Measurements from ENCODE around the gene KANSL1. TPM values are rescaled to one million over a fixed set of nuclear protein-coding genes. Genes with fewer than 3 reads are reported as not detected.

The KANSL1 gene
- total and polyA plus RNA-seq, 2 experiments from 2014 or later: 37.3 to 84.3 TPM

DNA sequence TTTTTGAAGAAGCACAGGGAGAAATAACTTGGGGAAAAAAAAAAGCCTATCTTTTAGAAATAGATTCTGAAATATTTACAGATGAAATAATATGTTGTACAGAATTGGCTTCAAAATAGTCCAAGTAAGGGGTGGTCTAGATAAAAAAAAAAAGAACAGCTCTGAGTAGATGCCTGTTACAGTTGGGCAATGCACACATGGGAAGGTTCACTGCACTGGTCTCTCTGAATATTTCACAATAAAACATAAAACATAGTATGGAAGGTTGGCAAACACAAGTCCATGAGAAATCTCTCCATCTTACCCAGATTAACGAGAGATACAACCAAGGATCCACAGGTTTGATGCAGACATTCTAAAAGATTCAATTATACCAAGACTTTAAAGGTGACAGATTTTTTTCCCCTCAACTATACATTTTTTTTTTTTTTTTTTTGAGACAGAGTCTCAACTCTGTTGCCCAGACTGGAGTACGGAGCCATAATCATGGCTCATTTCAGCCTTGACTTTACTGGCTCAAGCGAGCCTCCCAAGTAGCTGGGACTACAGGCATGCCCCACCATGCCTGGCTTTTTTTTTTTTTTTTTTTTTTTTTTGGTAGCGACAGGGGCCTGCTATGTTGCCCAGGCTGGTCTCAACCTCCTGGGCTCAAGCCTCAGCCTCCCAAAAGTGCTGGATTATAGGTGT lies 58.0 kb downstream of the KANSL1 start:
- Histone ChIP-seq H3K4me1 (ENCODE audit: insufficient read depth) (peaks cover 11% of the 10 kb centered on the region), H3K9me3 (ENCODE audit: low read depth) (no peaks in the 10 kb centered on the region), H3K4me2 (no peak overlapping the region), H2AFZ (no peak overlapping the region), H3K27me3 (no peaks in the 10 kb centered on the region), H3K4me3 (no peak overlapping the region), H3K79me2 (peaks cover 100% of the 10 kb centered on the region), H3K9me2 (replicated peaks; ENCODE audit: insufficient read depth) (no peaks in the 10 kb centered on the region), H3K27ac (no peak overlapping the region), H3K36me3 (replicated peaks; ENCODE audit: insufficient read depth, low read depth) (no peaks in the 10 kb centered on the region), H4K20me1 (ENCODE audit: insufficient read depth, poor library complexity, severe bottlenecking) (peaks cover 100% of the 10 kb centered on the region)
- TF ChIP-seq EZH2phosphoT487 (IDR thresholded peaks at IDR 0.05; ENCODE audit: low read depth, severe bottlenecking, unreplicated experiment) (no peak), EZH2 (IDR thresholded peaks at IDR 0.05; ENCODE audit: borderline replicate concordance) (no peak)
- TF ChIP-seq, protein P1, sequence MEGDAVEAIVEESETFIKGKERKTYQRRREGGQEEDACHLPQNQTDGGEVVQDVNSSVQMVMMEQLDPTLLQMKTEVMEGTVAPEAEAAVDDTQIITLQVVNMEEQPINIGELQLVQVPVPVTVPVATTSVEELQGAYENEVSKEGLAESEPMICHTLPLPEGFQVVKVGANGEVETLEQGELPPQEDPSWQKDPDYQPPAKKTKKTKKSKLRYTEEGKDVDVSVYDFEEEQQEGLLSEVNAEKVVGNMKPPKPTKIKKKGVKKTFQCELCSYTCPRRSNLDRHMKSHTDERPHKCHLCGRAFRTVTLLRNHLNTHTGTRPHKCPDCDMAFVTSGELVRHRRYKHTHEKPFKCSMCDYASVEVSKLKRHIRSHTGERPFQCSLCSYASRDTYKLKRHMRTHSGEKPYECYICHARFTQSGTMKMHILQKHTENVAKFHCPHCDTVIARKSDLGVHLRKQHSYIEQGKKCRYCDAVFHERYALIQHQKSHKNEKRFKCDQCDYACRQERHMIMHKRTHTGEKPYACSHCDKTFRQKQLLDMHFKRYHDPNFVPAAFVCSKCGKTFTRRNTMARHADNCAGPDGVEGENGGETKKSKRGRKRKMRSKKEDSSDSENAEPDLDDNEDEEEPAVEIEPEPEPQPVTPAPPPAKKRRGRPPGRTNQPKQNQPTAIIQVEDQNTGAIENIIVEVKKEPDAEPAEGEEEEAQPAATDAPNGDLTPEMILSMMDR (IDR thresholded peaks at IDR 0.05; ENCODE audit: poor library complexity): no peak
- WGBS (ENCODE audit: low lambda C conversion rate, missing lambda C conversion rate): 97% methylated on average over 4 of the region's 4 CpGs
- DNase-seq (ENCODE audit: low spot score): no peak

DNA sequence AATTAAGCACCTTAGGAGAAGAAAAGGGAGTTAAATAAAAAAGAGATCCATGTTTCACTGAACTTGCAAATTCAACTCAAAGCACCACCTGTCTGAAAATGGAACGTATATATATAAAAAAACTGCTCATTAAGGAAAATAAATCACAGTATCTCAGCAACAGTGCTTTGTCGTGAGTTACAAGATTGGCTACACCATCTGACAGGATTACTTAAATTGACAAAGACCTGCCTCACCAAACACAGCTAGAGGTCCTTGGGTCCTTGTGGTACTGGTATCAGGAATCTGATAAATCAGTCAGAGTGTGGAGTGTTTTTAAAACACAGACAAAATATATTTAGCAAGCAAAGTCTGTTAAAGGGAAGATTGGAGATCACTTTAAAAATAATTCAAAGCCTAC lies 63.9 kb downstream of the KANSL1 start:
- H2AFZ ChIP-seq: no peak overlapping the region
- DNase-seq (ENCODE audit: low spot score): no peak
- no peak for TF ChIP-seq EZH2phosphoT487 (IDR thresholded peaks at IDR 0.05; ENCODE audit: low read depth, severe bottlenecking, unreplicated experiment)
- TF ChIP-seq, protein P1 (IDR thresholded peaks at IDR 0.05; ENCODE audit: poor library complexity): no peak
- TF ChIP-seq EZH2 (IDR thresholded peaks at IDR 0.05; ENCODE audit: borderline replicate concordance): no peak
- no peak overlapping the region for H3K27ac ChIP-seq
- no peak overlapping the region for H3K4me3 ChIP-seq
- no peak overlapping the region for H3K4me2 ChIP-seq
- 70% methylated on average over 2 of the region's 2 CpGs for WGBS (ENCODE audit: low lambda C conversion rate, missing lambda C conversion rate)
- H3K79me2 ChIP-seq: peaks cover 99% of the 10 kb centered on the region
- peaks cover 98% of the 10 kb centered on the region for H4K20me1 ChIP-seq (ENCODE audit: insufficient read depth, poor library complexity, severe bottlenecking)
- peaks cover 7% of the 10 kb centered on the region for H3K4me1 ChIP-seq (ENCODE audit: insufficient read depth)
- no peaks in the 10 kb centered on the region for H3K36me3 ChIP-seq (replicated peaks; ENCODE audit: insufficient read depth, low read depth)
- no peaks in the 10 kb centered on the region for H3K27me3 ChIP-seq
- H3K9me2 ChIP-seq (replicated peaks; ENCODE audit: insufficient read depth): no peaks in the 10 kb centered on the region
- H3K9me3 ChIP-seq (ENCODE audit: low read depth): no peaks in the 10 kb centered on the region

DNA sequence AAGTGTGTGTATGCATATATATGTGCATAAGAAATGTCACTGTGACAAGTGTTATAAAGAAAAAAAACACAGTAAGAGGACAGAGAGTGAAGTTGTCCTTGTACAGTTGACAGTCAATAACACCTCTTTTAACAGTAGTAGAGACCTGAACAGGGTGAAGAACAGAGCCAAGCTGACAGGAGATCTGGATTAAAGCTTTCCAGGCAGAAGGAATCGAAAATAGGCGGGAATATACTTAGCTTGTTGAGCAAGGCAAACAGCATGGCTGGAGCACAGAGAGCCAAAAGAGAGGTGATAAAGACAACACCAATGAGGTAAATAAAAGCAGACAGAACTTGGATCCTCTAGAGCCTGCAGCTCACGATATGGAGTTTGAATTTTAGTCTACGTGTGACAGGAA lies 64.8 kb downstream of the KANSL1 start:
- Histone ChIP-seq H3K4me1 (ENCODE audit: insufficient read depth) (peaks cover 7% of the 10 kb centered on the region), H2AFZ (no peak overlapping the region), H3K4me2 (no peak overlapping the region), H3K36me3 (replicated peaks; ENCODE audit: insufficient read depth, low read depth) (no peaks in the 10 kb centered on the region), H3K79me2 (peaks cover 99% of the 10 kb centered on the region), H3K27ac (no peak overlapping the region), H3K27me3 (no peaks in the 10 kb centered on the region), H3K9me2 (replicated peaks; ENCODE audit: insufficient read depth) (no peaks in the 10 kb centered on the region), H4K20me1 (ENCODE audit: insufficient read depth, poor library complexity, severe bottlenecking) (peaks cover 98% of the 10 kb centered on the region), H3K4me3 (no peak overlapping the region), H3K9me3 (ENCODE audit: low read depth) (no peaks in the 10 kb centered on the region)
- TF ChIP-seq, protein P1 (IDR thresholded peaks at IDR 0.05; ENCODE audit: poor library complexity): no peak
- no peak for TF ChIP-seq EZH2phosphoT487 (IDR thresholded peaks at IDR 0.05; ENCODE audit: low read depth, severe bottlenecking, unreplicated experiment)
- no peak for TF ChIP-seq EZH2 (IDR thresholded peaks at IDR 0.05; ENCODE audit: borderline replicate concordance)
- no peak for DNase-seq (ENCODE audit: low spot score)
- 89% methylated on average over 4 of the region's 4 CpGs for WGBS (ENCODE audit: low lambda C conversion rate, missing lambda C conversion rate)

All from hepatocyte (in vitro differentiated cells).